HG03066 (cell line): Measurements from ENCODE around the gene ATP5F1C.

Source experiments
- ATAC-seq: cut with Tn5 transposase; IDR thresholded peaks from one replicate; pipeline ENCODE4 v1.9.1; 2021; ENCODE audit warnings: low read depth; ENCODE audit not compliant: unreplicated experiment

ATP5F1C gene

DNA sequence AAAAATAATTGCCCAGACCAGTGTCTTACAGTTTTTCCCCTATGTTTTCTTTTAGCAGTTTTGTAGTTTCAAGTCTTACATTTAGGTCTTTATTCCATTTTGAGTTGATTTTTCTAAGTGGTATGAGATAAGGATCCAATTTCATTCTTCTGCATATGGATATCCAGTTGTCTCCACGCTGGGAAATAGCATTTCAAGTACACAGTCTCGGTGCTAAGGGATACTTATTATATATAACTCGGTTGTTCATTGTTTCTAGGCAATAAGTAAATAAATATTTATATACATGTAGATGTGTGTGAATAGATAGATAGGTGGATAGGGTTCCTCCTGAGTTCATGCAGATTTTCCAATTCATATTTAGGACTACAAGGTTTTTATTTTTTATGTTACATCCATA, 46.3 kb downstream of the ATP5F1C start:
- ATAC-seq, result no peak

DNA sequence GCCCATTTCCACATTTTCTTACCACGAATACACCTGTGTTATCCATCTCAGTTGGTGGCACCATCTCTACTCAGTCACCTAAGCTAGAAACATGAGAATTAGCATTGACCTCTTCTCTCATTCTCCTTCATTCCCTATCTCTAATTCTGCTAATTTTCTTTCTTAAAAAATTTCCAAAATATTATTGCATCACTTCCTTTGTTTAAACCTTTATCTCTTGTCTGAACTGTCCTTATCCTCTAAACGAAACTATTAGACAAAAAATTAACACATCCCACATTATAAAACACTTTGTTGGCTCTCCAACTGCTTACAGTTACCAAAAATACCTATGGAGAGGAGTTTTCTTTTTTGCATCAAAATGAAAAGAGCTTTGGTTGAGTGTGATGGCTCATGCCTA, 48.6 kb downstream of the ATP5F1C start:
- ATAC-seq, result no peak

DNA sequence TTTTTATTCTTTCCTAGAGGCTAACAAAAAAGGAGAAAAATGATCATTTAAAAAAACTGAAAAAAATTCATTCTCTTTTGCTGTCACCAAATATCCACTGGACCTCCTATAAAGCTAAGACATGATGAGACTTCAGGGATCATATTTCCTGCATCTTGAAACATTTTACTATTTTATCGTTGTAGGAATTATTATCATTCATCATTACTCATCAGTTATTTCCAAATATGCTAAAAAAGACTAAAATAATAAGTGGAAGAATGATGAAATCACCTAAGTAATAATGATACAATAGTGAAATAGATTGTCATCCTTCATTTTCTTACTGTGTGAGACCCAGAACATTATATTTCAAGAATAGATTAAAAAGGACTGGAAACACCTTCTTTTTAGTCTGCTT, 58.6 kb downstream of the ATP5F1C start:
- ATAC-seq, result no peak

DNA sequence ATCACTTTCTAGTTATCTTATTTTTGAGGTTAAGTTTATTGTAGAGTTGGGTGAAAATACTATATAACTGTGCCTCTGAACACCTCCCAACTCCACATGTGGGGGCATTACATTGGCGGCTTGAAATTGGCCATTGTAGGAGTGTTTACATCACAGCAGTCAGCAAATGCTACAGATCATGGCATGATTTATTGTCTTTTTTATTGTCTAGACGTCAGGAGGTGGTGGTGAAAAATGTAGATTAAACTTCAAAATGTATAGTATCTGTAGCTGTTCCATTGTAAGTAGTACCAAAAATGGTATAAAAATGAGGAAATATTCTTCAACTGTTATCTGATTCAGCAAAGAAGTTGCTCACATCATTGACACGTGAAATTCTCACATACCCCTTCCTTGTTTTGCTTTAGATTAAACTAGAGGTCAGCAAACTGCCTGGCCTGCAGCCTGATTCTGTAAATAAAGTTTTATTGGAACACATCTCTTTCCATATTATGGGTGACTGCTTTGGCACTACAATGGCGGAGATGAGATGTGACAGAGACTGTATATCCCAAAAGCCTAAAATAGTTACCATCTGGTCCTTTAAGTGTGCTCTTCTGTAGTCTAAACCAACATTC, 65.4 kb downstream of the ATP5F1C start:
- ATAC-seq, result no peak

DNA sequence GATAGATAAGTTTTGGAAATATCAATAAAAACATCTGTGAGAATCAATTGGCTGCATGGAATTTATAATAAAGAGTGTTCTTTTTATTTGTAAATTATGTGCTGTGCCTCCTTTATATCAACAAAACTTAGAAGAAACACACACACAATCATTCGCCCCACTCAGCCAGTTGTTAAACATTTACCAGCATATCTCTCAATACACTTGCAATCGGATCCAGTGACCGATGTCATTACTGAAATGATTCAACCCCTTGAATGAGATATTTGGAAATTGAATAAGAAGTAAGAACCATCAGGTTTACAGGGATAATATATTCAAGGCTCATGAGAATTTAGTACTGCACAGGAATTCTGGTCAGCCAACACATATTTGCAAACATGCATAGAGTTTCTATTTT, 65.9 kb downstream of the ATP5F1C start:
- ATAC-seq, result no peak

DNA sequence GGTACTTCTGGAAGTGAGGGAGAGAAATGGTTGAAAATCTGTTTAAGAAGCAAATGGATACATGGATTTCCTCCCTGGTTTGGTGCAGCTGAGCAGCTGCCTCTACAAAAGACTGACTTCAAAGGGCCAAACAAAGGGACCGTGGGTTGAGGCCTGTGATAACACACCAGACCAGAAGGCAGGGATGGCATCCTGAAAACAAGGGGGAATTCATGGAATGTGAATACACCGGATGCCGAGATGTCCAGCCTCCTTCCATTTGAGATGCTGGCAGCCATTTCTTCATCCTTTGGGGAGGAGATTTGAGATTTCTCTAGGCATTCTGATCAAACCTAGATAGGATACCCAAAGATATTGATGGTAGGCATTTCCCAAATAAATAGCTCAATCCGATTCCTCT, 67.2 kb downstream of the ATP5F1C start:
- no peak for ATAC-seq

DNA sequence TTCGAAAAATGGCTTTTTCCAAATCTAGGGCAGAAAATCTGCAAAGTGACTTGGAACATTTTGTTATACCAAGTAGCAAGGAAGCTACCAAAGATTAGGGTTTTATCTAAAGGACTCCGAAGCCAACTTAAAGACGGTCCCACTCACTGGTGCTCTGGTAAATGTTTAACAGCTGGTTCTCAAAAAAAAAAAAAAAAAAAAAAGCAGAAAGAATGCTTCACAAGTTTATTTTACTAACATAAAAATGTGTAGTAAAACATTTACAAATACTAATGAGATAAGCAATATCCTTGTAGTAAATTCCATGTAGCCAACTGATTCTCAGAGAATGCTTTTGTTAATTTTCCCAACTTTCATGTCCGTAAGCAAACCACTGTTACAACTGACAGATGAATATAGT, 68.7 kb downstream of the ATP5F1C start:
- no peak for ATAC-seq

DNA sequence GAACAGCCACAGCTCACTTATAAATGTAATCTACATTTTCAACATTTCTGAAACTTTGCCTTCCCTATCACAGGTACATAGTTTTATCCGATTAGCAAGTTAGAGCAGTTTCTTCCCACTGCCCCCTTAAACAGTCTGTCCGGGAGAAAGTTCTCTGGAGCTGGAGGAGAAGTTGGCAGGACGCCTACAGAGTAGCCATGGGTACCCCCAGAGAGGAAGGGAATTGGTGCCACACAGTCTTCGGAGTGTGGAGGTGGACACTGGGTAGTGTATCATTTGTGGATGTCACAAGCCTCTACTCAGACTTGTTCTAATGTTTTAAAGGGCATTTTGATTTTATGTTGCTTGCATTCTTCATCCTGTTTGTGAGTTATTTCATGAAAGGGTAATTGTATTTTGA, 69.3 kb downstream of the ATP5F1C start:
- no peak for ATAC-seq
